HepG2 (cell line): Measurements from ENCODE around the gene CACNG4. TPM values are rescaled to one million over a fixed set of nuclear protein-coding genes. Genes with fewer than 3 reads are reported as not detected.

Source experiments
- ATAC-seq: fragments of 200-7000 bp; cut with Tn5 transposase; 3 replicates; pipeline ENCODE4 v1.9.1; 2020; ENCODE audit warnings: mild to moderate bottlenecking, moderate library complexity
- BruUV-seq: library from RNA; stranded (reverse); fragments of 400-500 nt; replicated peaks from 2 replicates; lab custom pipeline; 2021; lab: Mats Ljungman, UMichigan
- CTCF ChIA-PET: fragments of 300-600 bp; formaldehyde crosslinking; extraction: SDS; loops from one replicate; lab custom pipeline; 2021; ENCODE audit warnings: low total read pairs, inconsistent platforms, low intra/inter-chr PET ratio; lab: Yijun Ruan, JAX
- POLR2A ChIA-PET: fragments of 350-600 bp; sonication (Branson Sonifier 250); formaldehyde crosslinking; loops from one replicate; lab custom pipeline; 2020; ENCODE audit warnings: antibody characterized with exemption, inconsistent platforms; lab: Yijun Ruan, JAX
- DNase-seq: peaks from one replicate; pipeline ENCODE4 v3.0.0-alpha.2; 2015; ENCODE audit warnings: low spot score
- FAIRE-seq: peaks from 3 replicates; lab custom pipeline; 2011; peaks lifted over from hg19 to GRCh38; lab: Jason Lieb, UNC
- H2AFZ ChIP-seq: one replicate; pipeline ENCODE4 v1.6.1; 2011; ENCODE audit warnings: low read length, inconsistent platforms
- H3K27ac ChIP-seq: fragments of 300-600 bp; 3 replicates; pipeline ENCODE4 v1.8.0; 2011; ENCODE audit warnings: mixed run types, mild to moderate bottlenecking, mixed read lengths, low read length, inconsistent platforms; ENCODE audit not compliant: insufficient read depth; ENCODE audit errors: extremely low read length
- H3K27me3 ChIP-seq, 2 experiments: fragments of 200-600 bp in 1 of 2; 2 replicates in 1 of 2; 3 replicates in 1 of 2; pipeline versions ENCODE4 v1.6.0 to v1.8.0; 2011; ENCODE audit warnings: low read length in 2 of 2, mild to moderate bottlenecking in 2 of 2, moderate library complexity in 2 of 2, inconsistent platforms in 1 of 2; ENCODE audit not compliant: insufficient read depth in 2 of 2, control insufficient read depth in 1 of 2
- H3K36me3 ChIP-seq, 2 experiments: fragments of 200-600 bp in 1 of 2; replicated peaks in 1 of 2; 2 replicates in 1 of 2; 3 replicates in 1 of 2; pipeline versions ENCODE4 v1.5.1 to v1.8.0; 2011; ENCODE audit warnings: low read length in 2 of 2, inconsistent platforms in 1 of 2; ENCODE audit not compliant: insufficient read depth in 2 of 2, control insufficient read depth in 1 of 2
- H3K4me1 ChIP-seq: 2 replicates; pipeline ENCODE4 v1.5.1; 2012; ENCODE audit warnings: low read length, inconsistent platforms; ENCODE audit not compliant: insufficient read depth
- H3K4me2 ChIP-seq: 2 replicates; pipeline ENCODE4 v1.6.0; 2011; ENCODE audit warnings: low read depth, low read length, inconsistent platforms
- H3K4me3 ChIP-seq, 3 experiments: fragments of 200-600 bp in 1 of 3; sonication (generic), shearing (Covaris generic) in 1 of 3; replicated peaks in 1 of 3; 2 replicates each; pipeline ENCODE4 v1.5.1; 2011 to 2016; ENCODE audit warnings: low read length in 3 of 3, inconsistent platforms in 2 of 3, low read depth in 2 of 3, mild to moderate bottlenecking in 2 of 3, control low read depth in 1 of 3, mixed read lengths in 1 of 3; ENCODE audit not compliant: insufficient read depth in 1 of 3
- H3K79me2 ChIP-seq: one replicate; pipeline ENCODE4 v1.6.1; 2011; ENCODE audit warnings: low read length, inconsistent platforms; ENCODE audit not compliant: insufficient read depth
- H3K9ac ChIP-seq: 2 replicates; pipeline ENCODE4 v1.6.0; 2011; ENCODE audit warnings: mild to moderate bottlenecking, low read depth, low read length, inconsistent platforms; ENCODE audit not compliant: insufficient read depth
- H3K9me3 ChIP-seq: 2 replicates; pipeline ENCODE4 v1.5.1; 2012; ENCODE audit warnings: mild to moderate bottlenecking, low read length
- H4K20me1 ChIP-seq: 2 replicates; pipeline ENCODE4 v1.6.0; 2011; ENCODE audit warnings: inconsistent platforms, mild to moderate bottlenecking, low read length, moderate library complexity; ENCODE audit not compliant: insufficient read depth
- GTF2F1 ChIP-seq: fragments of 150-350 bp; IDR thresholded peaks from 2 replicates; pipeline ENCODE4 v1.6.1; 2014; ENCODE audit warnings: low read length
- POLR2G ChIP-seq: fragments of 200-400 bp; formaldehyde crosslinking; IDR thresholded peaks from 2 replicates; pipeline ENCODE4 v1.6.1; 2018; ENCODE audit warnings: mild to moderate bottlenecking, low read depth, low read length, moderate library complexity
- TRAFD1 ChIP-seq: sonication (generic); formaldehyde crosslinking; IDR thresholded peaks from 2 replicates; pipeline ENCODE4 v1.5.1; 2020; ENCODE audit warnings: missing genetic modification reagents, mild to moderate bottlenecking, borderline replicate concordance
- YY1 ChIP-seq: IDR thresholded peaks from 2 replicates; pipeline ENCODE4 v1.6.1; 2011; ENCODE audit warnings: low read length, low read depth, moderate library complexity, mild to moderate bottlenecking; ENCODE audit not compliant: insufficient read depth, insufficient replicate concordance
- ZKSCAN8 ChIP-seq: IDR thresholded peaks from 2 replicates; pipeline ENCODE4 v1.6.1; 2016; ENCODE audit warnings: borderline replicate concordance, missing genetic modification reagents, missing compliant biosample characterization
- WGBS: methylation state at CpG from one replicate; pipeline ENCODE4 v1.1.6; 2017; ENCODE audit warnings: low lambda C conversion rate; 5-methylcytosine and 5-hydroxymethylcytosine counted together
- in situ Hi-C: cut with HindIII; loops from 2 replicates; pipeline ENCODE4 v1.10.0; 2017; ENCODE audit warnings: low pct_unique_long_range_greater_than_20kb; ENCODE audit not compliant: extremely low pct_ligation_motif_present
- intact Hi-C: fragments of 100-400 bp; cut with micrococcal nuclease; formaldehyde crosslinking; loops from one replicate; pipeline ENCODE4 v1.10.0; 2022; ENCODE audit not compliant: unreplicated experiment
- polyA plus RNA-seq, 8 experiments: library from polyadenylated mRNA; depleted of rRNA in 3 of 8; stranded (reverse) in 7 of 8; unstranded in 1 of 8; fragments of >200 nt; fragmentation: Illumina TruSeq in 4 of 8; extraction: Trizol in 4 of 8; gene quantifications; 2 replicates each; pipeline versions ENCODE4 v1.2.1 to v1.2.3, GENCODE V29; 2011 to 2016; ENCODE audit warnings: low read depth in 4 of 8, missing spikeins in 1 of 8, mixed read lengths in 1 of 8; ENCODE audit not compliant: insufficient read depth in 1 of 8
- total RNA-seq, 5 experiments: library from RNA; depleted of rRNA; stranded (reverse); fragments of >200 nt; fragmentation: Illumina TruSeq; extraction: Trizol; gene quantifications; 2 replicates each; pipeline ENCODE4 v1.2.3, GENCODE V29; 2016; ENCODE audit warnings: low read depth in 1 of 5
- TF ChIP-seq, protein P1 (sequence below): sonication (generic); formaldehyde crosslinking; IDR thresholded peaks from 2 replicates; pipeline ENCODE4 v1.8.0; 2022; ENCODE audit warnings: low read depth, missing genetic modification reagents

Gene CACNG4
- total and polyA plus RNA-seq, 2 of the 13 experiments (the other 11 are each of a cell fraction or from before 2014, with no cell fraction given): 0.09 TPM

DNA sequence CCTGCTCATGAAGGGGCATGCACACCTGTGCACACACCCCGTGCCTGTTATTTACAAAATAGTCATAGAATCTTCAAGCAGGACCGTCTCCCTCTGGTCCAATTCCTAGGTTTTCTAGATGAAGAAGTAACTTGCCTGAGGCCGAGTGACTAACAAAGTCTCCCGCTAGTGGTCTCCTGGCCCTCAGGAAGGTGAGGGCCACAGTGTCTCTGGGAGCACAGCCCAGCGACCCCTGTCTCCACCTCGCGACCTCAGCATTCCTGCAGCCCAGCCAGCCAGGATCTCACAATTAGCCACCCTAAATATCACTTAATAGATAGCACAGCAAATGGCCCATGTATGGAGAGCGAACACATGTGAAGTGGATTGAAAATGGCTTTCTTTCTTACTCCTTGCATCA, 49.4 kb downstream of the CACNG4 start (continued):
- no peak for TF ChIP-seq TRAFD1

DNA sequence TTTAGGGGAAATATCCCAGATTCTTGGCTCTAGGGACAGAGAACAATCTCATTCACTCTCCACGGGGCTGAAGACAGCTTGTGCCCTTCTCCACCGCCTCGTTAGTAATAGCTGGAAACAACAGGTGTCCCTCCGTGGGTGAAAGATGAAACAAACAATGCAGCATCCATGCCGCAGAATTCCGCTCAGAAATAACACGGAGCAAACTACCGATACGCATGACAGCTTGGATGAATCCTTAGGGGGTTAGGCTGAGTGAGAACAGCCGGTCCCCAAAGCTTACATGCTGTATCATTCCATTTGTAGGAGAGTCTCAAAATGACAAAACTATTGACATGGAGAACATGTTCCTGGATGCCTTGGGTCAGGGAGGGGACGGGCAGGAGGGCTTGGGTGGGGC, 50.5 kb downstream of the CACNG4 start:
- BruUV-seq: no TSS peak
- 68% methylated on average over 11 of the region's 11 CpGs for WGBS
- no peak for DNase-seq
- no peak for FAIRE-seq
- Histone ChIP-seq H2AFZ (no peak overlapping the region), H3K36me3 (no peaks in the 10 kb centered on the region), H3K27ac (no peak overlapping the region), H3K4me1 (peaks cover 7% of the 10 kb centered on the region), H3K4me3 (no peak overlapping the region), H3K9me3 (no peaks in the 10 kb centered on the region), H4K20me1 (no peaks in the 10 kb centered on the region), H3K27me3 (peaks cover 3 to 15% of the 10 kb centered on the region in 2 experiments; a peak in 4 of 5 replicates), H3K9ac (no peak overlapping the region), H3K79me2 (no peaks in the 10 kb centered on the region), H3K4me2 (no peak overlapping the region)
- POLR2A ChIA-PET: no interaction called here
- TF ChIP-seq ZKSCAN8 (no peak), GTF2F1 (no peak), POLR2G (no peak), YY1 (no peak)
- TF ChIP-seq, protein P1, sequence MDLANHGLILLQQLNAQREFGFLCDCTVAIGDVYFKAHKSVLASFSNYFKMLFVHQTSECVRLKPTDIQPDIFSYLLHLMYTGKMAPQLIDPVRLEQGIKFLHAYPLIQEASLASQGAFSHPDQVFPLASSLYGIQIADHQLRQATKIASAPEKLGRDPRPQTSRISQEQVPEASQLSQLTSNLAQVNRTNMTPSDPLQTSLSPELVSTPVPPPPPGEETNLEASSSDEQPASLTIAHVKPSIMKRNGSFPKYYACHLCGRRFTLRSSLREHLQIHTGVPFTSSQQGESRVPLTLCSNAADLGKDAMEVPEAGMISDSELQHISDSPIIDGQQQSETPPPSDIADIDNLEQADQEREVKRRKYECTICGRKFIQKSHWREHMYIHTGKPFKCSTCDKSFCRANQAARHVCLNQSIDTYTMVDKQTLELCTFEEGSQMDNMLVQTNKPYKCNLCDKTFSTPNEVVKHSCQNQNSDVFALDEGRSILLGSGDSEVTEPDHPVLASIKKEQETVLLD (CRISPR knock-in tag): no peak
- intact Hi-C loops: no loop called here
- in situ Hi-C loops: no loop called here
- CTCF ChIA-PET: no interaction called here
- ATAC-seq: no peak
